OCI-LY1 (cell line): ENCODE measurements around the gene HES2.
A peak's percentile ranks its signal among the peaks of the same experiment; 100 is the strongest.
"Not testable (repeated sequence)": the region's sequence is repeated elsewhere in the genome, so short reads cannot be mapped to it uniquely, and the experiment has no call there.

ENCODE experiments used
- H2AFZ ChIP-seq: fragments of 200-600 bp; sonication (generic), shearing (Covaris generic); 2 replicates; pipeline ENCODE4 v1.6.0; 2014; ENCODE audit warnings: antibody characterized with exemption, mild to moderate bottlenecking, low read length
- H3F3A ChIP-seq: fragments of 200-600 bp; sonication (generic), shearing (Covaris generic); 2 replicates; pipeline ENCODE4 v1.6.0; 2014; ENCODE audit warnings: mild to moderate bottlenecking, antibody characterized with exemption, low read length, moderate library complexity; ENCODE audit not compliant: insufficient read depth
- H3K27ac ChIP-seq: fragments of 200-600 bp; sonication (generic); 2 replicates; pipeline ENCODE4 v1.5.1; 2014; ENCODE audit warnings: low read length, mixed run types, mild to moderate bottlenecking, low read depth; ENCODE audit not compliant: poor library complexity, severe bottlenecking
- H3K27me3 ChIP-seq: fragments of 200-600 bp; sonication (generic); 2 replicates; pipeline ENCODE4 v1.6.0; 2014; ENCODE audit warnings: antibody characterized with exemption, mild to moderate bottlenecking, low read length, moderate library complexity; ENCODE audit not compliant: insufficient read depth
- H3K36me3 ChIP-seq: fragments of 200-600 bp; sonication (generic); 2 replicates; pipeline ENCODE4 v1.6.1; 2014; ENCODE audit warnings: mild to moderate bottlenecking, antibody characterized with exemption, low read length, moderate library complexity, mixed read lengths; ENCODE audit not compliant: insufficient read depth
- H3K4me1 ChIP-seq: fragments of 200-600 bp; sonication (generic); 2 replicates; pipeline ENCODE4 v1.5.1; 2014; ENCODE audit warnings: mild to moderate bottlenecking, low read length, moderate library complexity; ENCODE audit not compliant: insufficient read depth, severe bottlenecking
- H3K4me2 ChIP-seq: fragments of 200-600 bp; sonication (generic), shearing (Covaris generic); 2 replicates; pipeline ENCODE4 v1.6.1; 2014; ENCODE audit warnings: low read length
- H3K4me3 ChIP-seq: fragments of 200-600 bp; sonication (generic); 2 replicates; pipeline ENCODE4 v1.5.1; 2014; ENCODE audit warnings: low read length, low read depth, mild to moderate bottlenecking, mixed read lengths; ENCODE audit not compliant: poor library complexity, severe bottlenecking
- H3K79me2 ChIP-seq: fragments of 200-600 bp; shearing (Covaris generic); 2 replicates; pipeline ENCODE4 v1.6.1; 2016; ENCODE audit warnings: mixed run types, low read length, mixed read lengths; ENCODE audit not compliant: insufficient read depth
- H3K9ac ChIP-seq: fragments of 200-600 bp; sonication (generic), shearing (Covaris generic); 2 replicates; pipeline ENCODE4 v1.6.1; 2014; ENCODE audit warnings: mild to moderate bottlenecking, low read length, mixed read lengths
- H3K9me2 ChIP-seq: fragments of 200-600 bp; sonication (generic), shearing (Covaris generic); 2 replicates; pipeline ENCODE4 v1.6.1; 2014; ENCODE audit warnings: low read depth, mild to moderate bottlenecking, low read length, mixed read lengths
- H3K9me3 ChIP-seq: fragments of 200-600 bp; shearing (Covaris generic); 2 replicates; pipeline ENCODE4 v1.6.1; 2014; ENCODE audit warnings: low read length, mixed read lengths
- H4K20me1 ChIP-seq: fragments of 200-600 bp; sonication (generic), shearing (Covaris generic); 2 replicates; pipeline ENCODE4 v1.6.0; 2016; ENCODE audit warnings: mild to moderate bottlenecking, low read length; ENCODE audit not compliant: insufficient read depth
- EZH2 ChIP-seq: fragments of 200-600 bp; sonication (generic), shearing (Covaris generic); IDR thresholded peaks from 2 replicates; pipeline ENCODE4 v1.8.0; 2017; ENCODE audit warnings: borderline replicate concordance, mixed run types, mild to moderate bottlenecking, antibody characterized with exemption, low read length, moderate library complexity, mixed read lengths
- TF ChIP-seq, protein P1 (sequence below): fragments of 200-600 bp; sonication (generic), shearing (Covaris generic); IDR thresholded peaks from 2 replicates; pipeline ENCODE4 v1.5.1; 2017; ENCODE audit warnings: mild to moderate bottlenecking, antibody characterized with exemption, low read length, moderate library complexity, mixed read lengths

Gene HES2

DNA sequence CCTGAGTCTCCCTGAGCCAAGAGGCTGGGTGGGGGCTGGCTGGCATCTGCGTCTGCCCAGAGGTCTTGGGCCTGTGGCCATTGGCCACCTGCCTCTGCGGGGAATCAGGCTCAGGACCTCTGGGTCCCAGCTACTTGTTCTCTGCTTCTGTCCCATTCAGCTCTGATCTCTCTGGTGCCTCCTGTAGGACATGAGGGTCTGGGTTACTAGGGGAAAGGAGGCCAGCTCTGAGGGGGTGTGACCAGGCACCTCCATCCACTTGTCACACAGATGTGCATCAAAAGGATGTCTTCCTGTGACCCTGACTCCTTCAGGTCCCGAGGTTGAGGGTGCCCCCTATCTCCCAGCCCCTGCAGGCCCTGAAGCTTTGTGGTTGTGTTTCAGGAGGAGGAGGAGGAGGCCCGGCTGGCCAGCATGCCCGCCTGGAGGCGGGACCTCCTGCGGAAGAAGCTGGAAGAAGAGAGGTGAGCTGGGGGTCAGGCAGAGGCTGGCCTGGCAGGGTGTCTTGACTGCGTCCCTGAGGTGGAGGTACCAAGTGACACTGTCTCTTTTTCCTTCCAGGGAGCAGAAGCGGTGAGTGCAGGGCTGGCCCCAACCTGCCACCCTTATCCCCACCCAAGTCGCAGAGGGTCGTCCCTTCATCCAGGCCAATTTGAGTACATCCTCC, 37.2 kb upstream of the HES2 start:
- peaks cover 11% of the 10 kb centered on the region for H3K4me1 ChIP-seq
- TF ChIP-seq, protein P1, sequence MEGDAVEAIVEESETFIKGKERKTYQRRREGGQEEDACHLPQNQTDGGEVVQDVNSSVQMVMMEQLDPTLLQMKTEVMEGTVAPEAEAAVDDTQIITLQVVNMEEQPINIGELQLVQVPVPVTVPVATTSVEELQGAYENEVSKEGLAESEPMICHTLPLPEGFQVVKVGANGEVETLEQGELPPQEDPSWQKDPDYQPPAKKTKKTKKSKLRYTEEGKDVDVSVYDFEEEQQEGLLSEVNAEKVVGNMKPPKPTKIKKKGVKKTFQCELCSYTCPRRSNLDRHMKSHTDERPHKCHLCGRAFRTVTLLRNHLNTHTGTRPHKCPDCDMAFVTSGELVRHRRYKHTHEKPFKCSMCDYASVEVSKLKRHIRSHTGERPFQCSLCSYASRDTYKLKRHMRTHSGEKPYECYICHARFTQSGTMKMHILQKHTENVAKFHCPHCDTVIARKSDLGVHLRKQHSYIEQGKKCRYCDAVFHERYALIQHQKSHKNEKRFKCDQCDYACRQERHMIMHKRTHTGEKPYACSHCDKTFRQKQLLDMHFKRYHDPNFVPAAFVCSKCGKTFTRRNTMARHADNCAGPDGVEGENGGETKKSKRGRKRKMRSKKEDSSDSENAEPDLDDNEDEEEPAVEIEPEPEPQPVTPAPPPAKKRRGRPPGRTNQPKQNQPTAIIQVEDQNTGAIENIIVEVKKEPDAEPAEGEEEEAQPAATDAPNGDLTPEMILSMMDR, result peak; percentile 6; the same call in 1 of the 2 replicates
- no peak for TF ChIP-seq EZH2
- H2AFZ ChIP-seq, result no peak overlapping the region
- H3K9me2 ChIP-seq, result no peaks in the 10 kb centered on the region
- H3F3A ChIP-seq, result no peaks in the 10 kb centered on the region
- no peak overlapping the region for H3K4me3 ChIP-seq
- no peak overlapping the region for H3K4me2 ChIP-seq
- no peaks in the 10 kb centered on the region for H3K79me2 ChIP-seq
- no peaks in the 10 kb centered on the region for H3K27me3 ChIP-seq
- no peaks in the 10 kb centered on the region for H3K9me3 ChIP-seq
- no peak overlapping the region for H3K27ac ChIP-seq
- H4K20me1 ChIP-seq, result no peaks in the 10 kb centered on the region
- no peaks in the 10 kb centered on the region for H3K36me3 ChIP-seq
- H3K9ac ChIP-seq, result no peak overlapping the region

DNA sequence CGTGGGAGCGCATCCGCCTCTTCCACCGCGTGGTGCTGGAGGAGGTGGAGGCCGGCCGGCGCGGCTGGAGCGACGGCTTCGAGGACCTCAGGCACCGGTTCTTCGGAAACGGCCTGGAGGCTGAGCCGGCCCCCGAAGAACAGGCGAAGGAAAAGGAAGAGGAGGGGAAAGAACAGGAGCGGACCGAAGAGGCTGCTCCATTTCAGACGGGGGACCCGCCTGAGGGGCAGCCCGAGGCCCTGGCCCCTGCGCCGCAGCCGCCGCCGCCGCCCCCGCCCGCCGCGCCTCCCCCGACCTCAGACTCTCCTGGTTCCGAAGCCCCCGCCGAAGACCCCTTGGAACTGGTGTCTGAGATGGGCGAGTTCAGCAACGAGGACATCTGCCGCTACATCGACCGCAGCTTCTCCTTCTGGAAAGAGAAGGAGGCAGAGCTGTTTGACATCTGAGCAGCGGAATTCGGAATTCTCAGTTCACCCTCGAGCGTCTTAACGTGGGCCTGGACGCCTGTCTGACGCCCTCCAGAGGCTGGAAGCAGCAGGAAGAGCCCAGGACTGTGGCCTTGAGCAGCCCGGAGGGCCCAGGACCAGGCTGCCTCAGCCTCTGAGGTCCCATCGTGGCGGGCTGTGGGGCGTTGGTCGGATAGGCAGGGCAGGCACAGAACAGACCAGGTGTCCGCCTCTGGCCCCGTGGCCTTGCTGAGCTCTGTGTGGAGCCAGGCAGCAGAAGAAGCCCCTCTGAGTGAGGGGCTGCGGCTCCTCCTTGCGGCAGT, 36.2 kb upstream of the HES2 start:
- not testable (repeated sequence) for H4K20me1 ChIP-seq, H3K4me3 ChIP-seq, H3K27ac ChIP-seq, H3K79me2 ChIP-seq, H3K9me3 ChIP-seq, H3K9me2 ChIP-seq, H3K4me2 ChIP-seq, H2AFZ ChIP-seq, H3F3A ChIP-seq, H3K27me3 ChIP-seq, H3K9ac ChIP-seq, H3K36me3 ChIP-seq
- H3K4me1 ChIP-seq, result peaks cover 11% of the 10 kb centered on the region

- no peaks in the 10 kb centered on the region for H3K9me3 ChIP-seq
- no peaks in the 10 kb centered on the region for H3K27me3 ChIP-seq
- H3K27ac ChIP-seq, result no peak overlapping the region
- H3K79me2 ChIP-seq, result no peaks in the 10 kb centered on the region
- H3K4me3 ChIP-seq, result no peak overlapping the region
- H4K20me1 ChIP-seq, result no peaks in the 10 kb centered on the region
- H3K4me1 ChIP-seq, result peaks cover 4% of the 10 kb centered on the region
- H3K9ac ChIP-seq, result no peak overlapping the region
- H3K36me3 ChIP-seq, result no peaks in the 10 kb centered on the region
- no peaks in the 10 kb centered on the region for H3F3A ChIP-seq
- H3K4me2 ChIP-seq, result no peak overlapping the region
- H3K9me2 ChIP-seq, result no peaks in the 10 kb centered on the region
- no peak overlapping the region for H2AFZ ChIP-seq
- no peak for TF ChIP-seq EZH2
- TF ChIP-seq, protein P1, result no peak
Measured at GRCh38 chr1:6454856-6455751, 35.4 kb upstream of the HES2 start.

GRCh38 chr1:6453895-6454855, 34.5 kb upstream of the HES2 start:
- not testable (repeated sequence) for H3K36me3 ChIP-seq, H3K9ac ChIP-seq, H2AFZ ChIP-seq, H3K9me2 ChIP-seq, H3K4me3 ChIP-seq, H3K4me1 ChIP-seq, H3K27ac ChIP-seq, H3K79me2 ChIP-seq, H4K20me1 ChIP-seq, H3K9me3 ChIP-seq, H3F3A ChIP-seq, H3K27me3 ChIP-seq, H3K4me2 ChIP-seq
